PFSK-1 (cell line): ENCODE results near the gene HMCN2.

Experiments used
- POLR2AphosphoS5 ChIP-seq: IDR thresholded peaks from 2 replicates; pipeline ENCODE4 v1.6.1; 2012; ENCODE audit warnings: low read depth, mild to moderate bottlenecking, control low read depth, low read length, moderate library complexity
- SIN3A ChIP-seq: IDR thresholded peaks from 2 replicates; pipeline ENCODE4 v1.6.1; 2012; ENCODE audit warnings: mild to moderate bottlenecking, low read length, moderate library complexity, borderline replicate concordance; ENCODE audit not compliant: insufficient read depth
- TAF1 ChIP-seq: IDR thresholded peaks from 2 replicates; pipeline ENCODE4 v1.6.1; 2012; ENCODE audit warnings: low read length, control low read depth, borderline replicate concordance; ENCODE audit not compliant: insufficient read depth

DNA sequence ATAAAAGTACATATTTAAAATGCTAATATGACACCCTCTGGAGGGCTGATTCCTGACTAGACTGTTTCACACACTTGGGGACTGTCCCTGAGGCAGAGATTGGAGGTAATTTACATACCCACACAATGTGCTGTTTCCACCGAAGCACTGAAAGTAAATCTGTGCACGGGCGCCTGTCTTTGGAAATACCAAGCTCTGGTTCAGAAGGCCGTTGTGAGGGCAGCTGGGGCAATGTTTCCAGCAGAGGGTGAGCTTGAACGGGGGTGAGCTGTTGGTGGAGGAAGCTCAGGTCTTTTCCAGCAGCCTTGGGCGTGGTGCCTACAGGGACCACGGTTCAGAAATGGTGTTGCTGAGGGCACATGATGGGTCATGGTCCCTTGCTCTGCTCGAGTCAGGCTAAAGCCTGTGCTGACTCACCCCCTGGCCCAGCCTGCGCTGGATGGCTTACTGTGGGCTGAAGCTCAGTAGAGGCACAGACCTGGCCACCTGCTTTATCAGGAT lies 25.8 kb upstream of the HMCN2 start:
- TF ChIP-seq POLR2AphosphoS5 (no peak), SIN3A (no peak), TAF1 (no peak)
